Caco-2 (cell line): ENCODE data around the gene H2AZ2. TPM values are rescaled to one million over a fixed set of nuclear protein-coding genes. Genes with fewer than 3 reads are reported as not detected.
A peak's percentile ranks its signal among the peaks of the same experiment; 100 is the strongest.
"Not testable (repeated sequence)": the region's sequence is repeated elsewhere in the genome, so short reads cannot be mapped to it uniquely, and the experiment has no call there.

Experiments
- BruUV-seq: library from RNA; stranded (reverse); fragments of 400-500 nt; replicated peaks from 2 replicates; lab custom pipeline; 2021; lab: Mats Ljungman, UMichigan
- CTCF ChIA-PET: fragments of 300-600 bp; sonication (Branson Sonifier 250); formaldehyde crosslinking; loops from one replicate; lab custom pipeline; 2022; ENCODE audit warnings: antibody characterized with exemption; lab: Charles Lee
- POLR2A ChIA-PET: fragments of 300-600 bp; sonication (Branson Sonifier 250); formaldehyde crosslinking; loops from one replicate; lab custom pipeline; 2022; ENCODE audit warnings: antibody characterized with exemption; lab: Charles Lee
- DNase-seq, 2 experiments: peaks; one replicate each; pipeline versions ENCODE4 v3.0.0 to v3.0.0-alpha.2; 2020 to 2022
- H3K27me3 ChIP-seq: replicated peaks from 2 replicates; pipeline ENCODE4 v1.6.0; 2011; ENCODE audit warnings: low read length; ENCODE audit not compliant: control insufficient read depth, insufficient read depth
- H3K36me3 ChIP-seq: 2 replicates; pipeline ENCODE4 v1.5.1; 2011; ENCODE audit warnings: low read length; ENCODE audit not compliant: control insufficient read depth, insufficient read depth
- H3K4me1 ChIP-seq: fragments of 250-450 bp; sonication (Bioruptor Pico); 2 replicates; pipeline ENCODE4 v1.5.1; 2020; ENCODE audit warnings: mild to moderate bottlenecking
- H3K4me3 ChIP-seq: 2 replicates; pipeline ENCODE4 v1.5.1; 2011; ENCODE audit warnings: low read depth, mild to moderate bottlenecking, control low read depth, low read length
- H3K9me3 ChIP-seq: fragments of 250-450 bp; sonication (Bioruptor Pico); 2 replicates; pipeline ENCODE4 v1.5.1; 2020; ENCODE audit warnings: mild to moderate bottlenecking, moderate library complexity
- H3K27ac Mint-ChIP-seq: one replicate; pipeline ENCODE4 v1.8.0; 2022; ENCODE audit warnings: mixed read lengths; ENCODE audit not compliant: unreplicated experiment
- H3K27me3 Mint-ChIP-seq: one replicate; pipeline ENCODE4 v1.8.0; 2022; ENCODE audit warnings: mixed read lengths; ENCODE audit not compliant: insufficient read depth, unreplicated experiment
- H3K36me3 Mint-ChIP-seq: one replicate; pipeline ENCODE4 v1.8.0; 2022; ENCODE audit warnings: mild to moderate bottlenecking, mixed read lengths; ENCODE audit not compliant: insufficient read depth, unreplicated experiment
- H3K4me1 Mint-ChIP-seq: one replicate; pipeline ENCODE4 v1.8.0; 2022; ENCODE audit warnings: low read depth, mixed read lengths; ENCODE audit not compliant: unreplicated experiment
- H3K4me3 Mint-ChIP-seq: one replicate; pipeline ENCODE4 v1.8.0; 2022; ENCODE audit warnings: mild to moderate bottlenecking, moderate library complexity, mixed read lengths; ENCODE audit not compliant: unreplicated experiment
- H3K9me3 Mint-ChIP-seq: one replicate; pipeline ENCODE4 v1.8.0; 2022; ENCODE audit warnings: mixed read lengths; ENCODE audit not compliant: unreplicated experiment
- CTCF ChIP-seq, 2 experiments: fragments of 200-600 bp in 1 of 2; IDR thresholded peaks; 1 replicate in 1 of 2; 2 replicates in 1 of 2; pipeline versions ENCODE4 v1.5.1 to v1.8.0; 2011 to 2022; ENCODE audit warnings: antibody characterized with exemption in 1 of 2, control low read depth in 1 of 2, inconsistent platforms in 1 of 2, low read depth in 1 of 2, low read length in 1 of 2, mild to moderate bottlenecking in 1 of 2, moderate library complexity in 1 of 2; ENCODE audit not compliant: insufficient read depth in 1 of 2, severe bottlenecking in 1 of 2, unreplicated experiment in 1 of 2
- intact Hi-C: fragments of 100-400 bp; cut with micrococcal nuclease; formaldehyde crosslinking; loops from one replicate; pipeline ENCODE4 v1.10.0; 2022; ENCODE audit not compliant: unreplicated experiment
- total RNA-seq: library from RNA; stranded (reverse); gene quantifications from 2 replicates; pipeline ENCODE4 v1.2.3, GENCODE V29; 2022

Gene H2AZ2
- total RNA-seq, 1 experiment from 2014 or later = 244 TPM

GRCh38 chr7:44846816-44847508 lies 925 bp downstream of the H2AZ2 start:
- Histone ChIP-seq H3K36me3 (no peaks in the 10 kb centered on the region), H3K9me3 (no peaks in the 10 kb centered on the region), H3K27me3 (no peaks in the 10 kb centered on the region), H3K4me3 (peak overlapping the region; percentile 61), H3K4me1 (no peaks in the 10 kb centered on the region)
- Mint-ChIP-seq H3K9me3 (no peaks in the 10 kb centered on the region), H3K4me1 (peaks cover 12% of the 10 kb centered on the region), H3K4me3 (peak overlapping the region; percentile 95), H3K36me3 (peaks cover 20% of the 10 kb centered on the region), H3K27ac (peak overlapping the region; percentile 99), H3K27me3 (no peaks in the 10 kb centered on the region)
- CTCF ChIA-PET = interaction anchor here (0.6 to 0.7 kb wide), 3 partner anchors 11 to 307 kb away, joined by 3 to 8 read pairs (median 4); no protein-coding TSS in a partner anchor
- POLR2A ChIA-PET = interaction anchor here (0.6 to 1.6 kb wide), 7 partner anchors 32 to 273 kb away, joined by 3 to 16 read pairs (median 4); partner anchors contain the start of genes CCM2, DDX56 and TBRG4
- no TSS peak for BruUV-seq
- no peak for TF ChIP-seq CTCF (IDR thresholded peaks at IDR 0.05; ENCODE audit: insufficient read depth in 1 of 2, low read depth in 1 of 2, low read length in 1 of 2, severe bottlenecking in 1 of 2, unreplicated experiment in 1 of 2)
- no peak for DNase-seq
- intact Hi-C loops = loop anchor here (1.0 to 5.0 kb wide), 3 partner anchors 80 to 259 kb away; partner anchors contain the start of gene ZMIZ2

GRCh38 chr7:44846390-44846789 lies 1.5 kb downstream of the H2AZ2 start:
- BruUV-seq, H3K9me3 ChIP-seq, H3K36me3 ChIP-seq, CTCF ChIA-PET, H3K4me1 ChIP-seq, H3K9me3 Mint-ChIP-seq, DNase-seq, H3K27me3 ChIP-seq, H3K27me3 Mint-ChIP-seq: not testable (repeated sequence)
- POLR2A ChIA-PET = interaction anchor here (0.6 kb wide), 1 partner anchor 33 kb away, joined by 3 read pairs; no protein-coding TSS in a partner anchor
- Mint-ChIP-seq H3K4me3 (peak overlapping the region; percentile 95), H3K36me3 (peaks cover 26% of the 10 kb centered on the region), H3K4me1 (peaks cover 17% of the 10 kb centered on the region), H3K27ac (peak overlapping the region; percentile 99)
- peak overlapping the region; percentile 61 for H3K4me3 ChIP-seq
- intact Hi-C loops = loop anchor here (2.0 to 5.0 kb wide), 2 partner anchors 79 to 98 kb away; partner anchors contain the start of gene ZMIZ2

- no peak for TF ChIP-seq CTCF (IDR thresholded peaks at IDR 0.05; ENCODE audit: insufficient read depth in 1 of 2, low read depth in 1 of 2, low read length in 1 of 2, severe bottlenecking in 1 of 2, unreplicated experiment in 1 of 2)
- ChIA-PET CTCF (no interaction called here), POLR2A (no interaction called here)
- Histone ChIP-seq H3K27me3 (no peaks in the 10 kb centered on the region), H3K4me3 (no peak overlapping the region), H3K36me3 (no peaks in the 10 kb centered on the region), H3K4me1 (no peaks in the 10 kb centered on the region), H3K9me3 (no peaks in the 10 kb centered on the region)
- Mint-ChIP-seq H3K36me3 (peaks cover 36% of the 10 kb centered on the region), H3K9me3 (no peaks in the 10 kb centered on the region), H3K4me1 (peaks cover 17% of the 10 kb centered on the region), H3K27me3 (no peaks in the 10 kb centered on the region), H3K27ac (peak overlapping the region; percentile 99), H3K4me3 (peak overlapping the region; percentile 95)
- no TSS peak for BruUV-seq
- DNase-seq = no peak
- intact Hi-C loops = loop anchor here (5.0 kb wide), 1 partner anchor 78 kb away; no protein-coding TSS in a partner anchor
Observed at GRCh38 chr7:44845451-44845850, 2.4 kb downstream of the H2AZ2 start.

GRCh38 chr7:44843440-44843839 lies 4.4 kb downstream of the H2AZ2 start:
- H3K4me1 ChIP-seq, CTCF ChIA-PET, DNase-seq, H3K4me3 ChIP-seq, H3K27ac Mint-ChIP-seq, H3K4me3 Mint-ChIP-seq, H3K27me3 Mint-ChIP-seq, intact Hi-C loops, H3K9me3 ChIP-seq, H3K9me3 Mint-ChIP-seq, H3K27me3 ChIP-seq, POLR2A ChIA-PET, H3K36me3 ChIP-seq, BruUV-seq: not testable (repeated sequence)
- Mint-ChIP-seq H3K4me1 (peaks cover 17% of the 10 kb centered on the region), H3K36me3 (peaks cover 45% of the 10 kb centered on the region)

- intact Hi-C loops, BruUV-seq, H3K27me3 ChIP-seq, DNase-seq, H3K36me3 ChIP-seq, H3K4me3 Mint-ChIP-seq, CTCF ChIA-PET, H3K9me3 Mint-ChIP-seq, H3K4me1 ChIP-seq, H3K27ac Mint-ChIP-seq, POLR2A ChIA-PET, H3K27me3 Mint-ChIP-seq, H3K4me3 ChIP-seq, H3K9me3 ChIP-seq: not testable (repeated sequence)
- peaks cover 17% of the 10 kb centered on the region for H3K4me1 Mint-ChIP-seq
- H3K36me3 Mint-ChIP-seq = peaks cover 42% of the 10 kb centered on the region
Observed at GRCh38 chr7:44842675-44843074, 5.2 kb downstream of the H2AZ2 start.
